Renal cortex interstitium (tissue), 11 donors: ENCODE data around the gene SOD3. TPM values are rescaled to one million over a fixed set of nuclear protein-coding genes. Genes with fewer than 3 reads are reported as not detected.

Experiments used
- DNase-seq, 11 donors: peaks; one replicate each; pipeline ENCODE4 v3.0.0-alpha.2; 2013; ENCODE audit warnings: low read depth in 9 of 11, low spot score in 4 of 11; ENCODE audit errors: extremely low read depth in 1 of 11
- polyA plus RNA-seq, 3 donors: library from polyadenylated mRNA; unstranded; fragments of 120-200 nt; gene quantifications; one replicate each; pipeline ENCODE4 v1.2.1, GENCODE V29; 2013; ENCODE audit not compliant: insufficient read length in 3 of 3

The SOD3 gene
- polyA plus RNA-seq, 3 donors: 9.7 to 16.6 (median 12.1) TPM

DNA sequence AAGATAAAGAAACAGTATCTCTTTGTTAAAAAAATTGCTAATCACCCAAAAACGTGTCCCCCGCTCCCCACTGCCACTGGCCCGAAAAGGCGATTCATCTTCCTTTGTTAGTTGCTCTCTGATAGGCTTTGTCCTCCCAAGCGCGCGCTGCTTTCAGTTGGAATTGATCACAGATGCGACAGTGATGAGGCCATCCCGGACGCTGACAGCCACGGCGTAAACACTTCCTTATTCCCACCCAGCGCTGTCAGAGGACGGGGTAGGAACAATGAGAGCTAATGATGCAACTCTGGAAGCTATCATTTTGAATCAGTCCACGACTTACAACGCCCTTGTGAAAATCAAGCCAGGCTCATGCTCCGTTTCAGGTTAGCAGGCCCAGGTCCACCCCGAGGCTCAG is 21.4 kb downstream of the SOD3 start:
- no peak for DNase-seq

DNA sequence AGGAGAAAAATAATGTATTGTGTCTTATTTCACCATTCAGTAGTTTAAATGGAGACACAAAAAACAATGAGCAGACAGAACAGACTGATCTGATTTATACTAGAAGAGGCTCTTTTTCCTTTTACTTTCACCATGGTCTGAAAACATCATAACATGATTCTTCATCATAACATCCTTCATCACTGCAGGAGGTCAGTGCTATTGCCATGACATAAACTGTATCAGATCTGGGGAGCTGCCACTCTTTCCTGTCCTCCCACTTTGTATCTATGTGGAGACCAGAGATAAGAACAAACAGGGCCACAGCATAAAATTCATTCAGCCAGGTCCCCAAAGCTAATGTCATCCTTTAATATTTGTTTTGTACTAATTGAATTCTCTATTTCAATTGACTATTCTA is 25.2 kb downstream of the SOD3 start:
- no peak for DNase-seq

DNA sequence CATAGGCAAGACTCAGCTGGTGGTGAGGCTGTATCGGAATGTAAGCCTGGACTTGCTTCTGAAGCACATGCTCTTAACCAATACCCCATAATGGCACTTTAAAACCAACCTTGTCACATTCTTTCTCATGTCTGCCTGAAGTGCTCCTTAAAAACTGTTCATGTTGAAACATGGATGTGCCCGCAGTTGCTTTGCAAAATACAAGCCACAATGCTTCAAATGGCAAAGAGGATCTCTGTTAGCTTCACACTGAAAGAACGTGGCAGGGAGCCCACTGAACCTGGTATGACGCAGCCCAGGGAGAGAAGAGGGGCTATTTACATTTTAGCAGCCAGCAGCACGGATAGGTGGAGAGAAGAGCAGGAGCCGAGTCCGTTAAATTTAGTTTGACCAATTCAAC is 29.3 kb downstream of the SOD3 start:
- no peak for DNase-seq

DNA sequence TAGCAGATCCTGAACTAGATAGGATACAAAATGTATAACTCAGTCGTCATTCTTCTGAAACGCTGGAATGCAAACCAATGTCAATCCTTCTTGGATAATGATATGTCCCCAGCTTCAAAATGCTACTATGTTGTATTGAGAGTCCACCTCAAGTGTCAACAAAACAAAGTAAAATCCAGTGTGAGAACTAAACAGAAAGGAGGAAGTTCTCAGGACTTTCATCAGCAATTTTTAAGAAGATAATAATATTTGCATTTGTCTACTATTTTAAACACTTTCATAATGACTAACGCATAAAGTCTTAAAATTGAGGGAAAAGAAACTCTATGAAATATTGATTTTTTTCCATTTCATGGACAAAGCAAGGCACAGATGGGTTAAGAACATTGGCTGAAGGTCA is 36.3 kb downstream of the SOD3 start:
- no peak for DNase-seq

DNA sequence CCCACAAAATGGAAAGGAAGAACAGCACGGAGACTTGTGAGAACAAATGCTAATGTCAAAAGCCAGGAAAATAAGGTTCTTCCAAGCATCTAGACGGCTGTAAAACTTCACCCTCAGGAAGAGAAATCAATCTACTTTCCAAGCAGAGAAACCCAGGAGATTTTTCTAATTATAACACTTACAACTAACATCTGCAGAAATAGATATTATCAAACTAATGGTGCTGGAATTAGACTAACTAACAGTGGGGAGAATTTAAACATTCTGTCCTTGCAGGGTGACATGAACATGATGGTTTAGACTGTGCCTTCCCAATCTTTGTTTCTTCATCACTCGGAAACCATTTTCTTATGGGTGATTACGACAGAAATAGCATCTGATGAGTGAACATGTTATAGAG is 40.3 kb downstream of the SOD3 start:
- no peak for DNase-seq

DNA sequence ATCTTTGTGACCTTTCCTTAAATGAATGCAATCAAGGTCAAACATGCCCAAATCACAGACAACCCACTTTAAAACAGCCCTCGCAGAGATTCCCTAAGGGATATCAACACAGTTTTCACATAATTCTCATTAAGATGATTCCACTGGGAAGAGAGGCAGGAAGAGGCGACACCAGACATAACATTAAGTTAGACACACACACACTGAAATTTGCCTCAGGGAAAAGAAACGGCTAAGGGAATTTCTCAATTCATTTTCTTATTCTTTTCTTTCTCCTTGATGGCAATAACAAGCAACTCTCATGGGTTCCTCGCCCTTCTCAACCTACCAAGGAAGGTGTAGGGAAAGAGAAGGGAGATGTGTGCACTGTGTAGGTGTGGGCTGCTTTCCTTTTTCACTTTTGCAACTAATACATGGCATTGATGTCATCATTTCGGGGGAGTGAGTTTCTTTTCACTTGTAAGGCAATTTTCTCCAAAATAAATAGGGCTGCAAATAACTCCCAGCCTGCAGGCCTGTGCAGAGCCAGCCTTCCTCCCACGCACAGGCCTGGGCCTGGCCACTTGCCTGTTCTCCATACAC is 41.4 kb downstream of the SOD3 start:
- DNase-seq: no peak

DNA sequence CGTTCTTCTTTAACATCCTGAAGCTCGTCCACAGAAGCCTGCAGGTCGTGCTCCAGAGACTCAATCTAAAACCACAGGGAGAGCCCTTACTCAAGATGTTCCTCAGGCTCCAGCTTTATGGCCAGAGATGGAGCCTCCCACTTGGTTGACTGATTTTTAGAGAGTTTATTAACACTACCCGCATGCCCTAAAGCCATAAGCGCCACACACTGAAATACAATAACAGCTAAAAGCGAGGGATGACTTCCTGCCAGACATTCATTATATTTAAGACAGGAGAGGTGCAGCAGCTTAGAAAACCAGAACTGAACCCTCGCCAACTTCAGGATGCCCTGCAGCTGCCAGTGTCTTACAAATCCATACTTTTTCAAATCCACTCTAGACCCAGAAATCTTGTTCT is 42.0 kb downstream of the SOD3 start:
- peak in 1 of 11 donors; percentile 13 for DNase-seq

DNA sequence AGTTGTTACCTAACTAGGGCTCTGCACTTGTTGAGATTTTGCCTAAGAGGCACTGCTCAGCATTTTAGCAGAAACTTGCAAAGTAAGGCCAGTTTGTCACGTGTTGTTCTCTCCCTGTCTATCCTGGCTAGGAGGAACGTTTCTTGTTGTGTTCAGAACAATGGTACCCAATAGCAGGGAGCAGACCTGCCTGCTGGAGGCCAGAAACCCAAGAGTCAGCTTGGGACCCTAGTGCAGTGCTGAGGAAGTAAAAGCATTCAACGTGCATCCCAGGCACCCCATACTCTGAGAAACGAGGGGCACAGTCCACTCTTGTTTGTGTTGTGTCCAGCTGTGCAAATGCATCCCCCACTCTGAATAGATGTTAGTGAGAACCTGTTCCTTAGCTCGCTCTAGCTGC is 42.4 kb downstream of the SOD3 start:
- DNase-seq: no peak

DNA sequence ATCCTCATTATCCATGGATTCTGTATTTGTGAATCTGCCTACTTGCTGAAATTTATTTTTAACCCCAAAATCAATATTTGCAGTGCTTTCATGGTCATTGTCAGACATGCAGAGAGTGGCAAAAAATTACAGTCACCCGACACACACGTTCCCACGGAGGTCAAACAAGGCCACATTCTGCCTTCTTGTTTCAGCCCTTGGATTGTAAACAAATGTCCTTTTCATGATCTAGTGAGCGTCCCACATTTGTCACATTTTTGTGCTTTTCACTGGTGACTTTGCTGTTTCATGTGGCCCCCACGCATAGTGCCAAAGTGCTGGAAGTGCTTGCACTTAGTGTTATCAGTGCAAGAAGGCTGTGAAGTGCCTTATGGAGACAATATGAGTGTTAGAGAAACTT is 45.0 kb downstream of the SOD3 start:
- no peak for DNase-seq

DNA sequence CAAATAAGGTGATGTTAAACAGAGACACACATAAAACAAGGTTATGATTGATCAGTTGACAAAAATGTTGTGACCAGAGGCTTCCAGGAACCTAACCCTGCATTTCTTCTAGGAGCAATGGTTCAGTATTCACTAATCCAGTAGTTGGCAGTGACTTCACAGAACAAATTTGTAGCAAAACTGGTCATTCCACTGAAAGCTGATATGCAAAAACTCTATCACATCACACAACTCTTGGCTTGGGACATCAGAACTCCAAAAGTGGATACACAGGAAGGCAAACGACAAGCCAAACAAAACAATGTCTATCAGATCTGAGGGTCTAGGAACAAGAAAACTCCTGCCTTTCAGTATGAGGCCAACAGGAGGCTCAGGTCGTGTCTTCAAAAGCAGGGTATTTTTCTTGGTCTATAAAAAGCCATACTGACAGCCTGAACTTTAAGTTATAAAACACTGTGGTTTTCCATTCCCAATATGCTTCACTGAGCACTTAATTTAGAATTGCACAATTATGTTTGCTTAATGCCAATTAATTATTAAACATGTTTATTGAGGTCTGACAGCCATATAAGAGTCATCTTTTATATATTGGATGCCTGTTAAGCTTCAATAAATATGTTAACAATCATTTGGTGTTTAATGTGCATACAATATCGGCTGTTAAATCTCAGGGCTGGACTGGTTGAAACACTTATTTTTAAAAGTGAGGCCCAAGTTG is 45.6 kb downstream of the SOD3 start:
- no peak for DNase-seq

DNA sequence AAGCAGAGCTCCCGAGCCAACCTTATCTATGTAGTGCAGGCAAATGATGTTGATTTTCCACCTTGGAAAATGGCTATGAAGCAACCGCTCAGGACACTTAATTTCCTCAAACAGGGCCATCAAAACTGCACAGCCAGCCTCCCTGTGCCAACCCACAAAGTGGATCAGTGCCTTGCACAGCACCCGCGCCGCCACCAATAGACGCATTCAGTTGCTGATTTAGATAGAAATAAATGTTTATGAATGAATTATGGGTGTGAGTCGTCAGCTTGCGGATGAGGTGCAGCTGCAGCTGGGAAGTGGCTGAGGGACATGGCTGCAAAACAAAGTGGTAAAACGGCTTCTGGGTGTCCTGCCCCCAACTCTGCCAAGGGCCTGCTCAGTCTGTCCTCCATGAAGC is 47.0 kb downstream of the SOD3 start:
- no peak for DNase-seq

DNA sequence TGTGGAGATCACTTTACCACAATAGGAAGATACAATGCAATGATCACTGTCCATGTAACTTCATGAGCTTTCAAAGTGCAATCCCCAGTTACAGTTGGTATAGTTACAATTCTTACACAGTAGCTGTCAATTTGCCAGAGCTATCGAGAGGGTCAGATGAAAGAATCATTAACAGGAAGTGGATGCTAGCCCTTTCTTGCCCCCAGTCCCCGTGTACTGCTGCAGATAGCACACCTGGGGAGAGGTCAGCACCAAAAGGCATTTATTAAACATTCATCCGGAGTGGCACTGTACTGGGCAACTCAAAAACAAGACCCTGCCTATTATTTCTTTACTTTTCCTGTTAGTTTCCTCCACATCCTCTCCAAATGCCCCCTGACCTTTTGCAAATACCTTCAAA is 47.7 kb downstream of the SOD3 start:
- DNase-seq: no peak

DNA sequence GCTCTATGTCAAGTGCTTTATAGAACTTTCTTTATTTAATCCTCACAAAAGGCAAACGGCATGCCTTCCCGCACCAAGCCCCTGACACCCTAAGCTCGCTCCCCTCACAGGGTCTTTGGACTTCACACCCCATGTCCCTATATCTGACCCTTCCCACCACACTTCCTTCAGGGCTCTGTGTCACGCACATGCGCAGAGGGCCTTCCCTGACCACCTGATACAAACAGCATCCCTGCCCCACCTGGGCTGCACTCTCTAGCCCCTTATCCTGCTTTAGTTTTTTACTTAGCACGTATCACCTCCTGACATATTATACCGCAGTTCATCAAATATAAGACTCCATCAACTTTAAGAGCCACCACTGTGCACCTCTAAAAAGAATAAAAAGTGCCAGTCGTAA is 49.8 kb downstream of the SOD3 start:
- no peak for DNase-seq

DNA sequence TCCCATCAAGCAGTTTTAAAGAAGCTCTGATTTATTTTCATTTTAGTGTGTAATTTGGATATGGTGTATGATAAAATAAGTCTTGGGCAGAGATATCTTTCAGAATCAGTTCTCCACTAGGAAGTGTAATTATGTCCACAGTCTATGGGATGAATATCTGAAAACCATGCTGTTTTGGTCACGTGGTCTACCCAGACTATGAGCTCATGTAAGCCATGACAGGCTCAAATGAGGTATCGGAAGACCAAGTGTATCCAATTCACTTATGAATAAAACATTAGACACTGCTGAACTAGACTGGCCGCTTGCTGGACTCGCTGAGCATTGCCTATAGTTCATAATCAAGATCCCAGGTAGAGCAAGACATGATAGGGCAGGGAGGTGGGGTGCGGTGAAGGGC is 50.5 kb downstream of the SOD3 start:
- no peak for DNase-seq

DNA sequence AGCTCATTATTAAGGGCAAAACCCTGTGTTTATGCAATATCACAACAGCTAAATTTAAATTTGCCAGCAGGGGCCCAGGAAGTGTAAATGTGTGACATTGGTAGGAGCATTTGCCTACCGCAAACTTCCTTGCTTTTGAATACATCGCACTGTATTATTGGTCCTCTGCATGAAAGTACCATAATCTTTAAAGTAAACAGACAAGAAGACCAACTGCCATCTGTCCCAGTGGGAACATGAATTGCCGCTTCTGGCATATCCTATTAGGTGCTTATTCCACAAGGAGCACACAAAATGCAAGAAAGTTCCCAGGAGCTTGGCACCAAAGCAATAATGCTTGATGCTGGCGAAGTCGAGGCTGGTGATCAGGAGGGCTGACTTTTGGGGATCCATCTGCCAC is 51.3 kb downstream of the SOD3 start:
- no peak for DNase-seq

DNA sequence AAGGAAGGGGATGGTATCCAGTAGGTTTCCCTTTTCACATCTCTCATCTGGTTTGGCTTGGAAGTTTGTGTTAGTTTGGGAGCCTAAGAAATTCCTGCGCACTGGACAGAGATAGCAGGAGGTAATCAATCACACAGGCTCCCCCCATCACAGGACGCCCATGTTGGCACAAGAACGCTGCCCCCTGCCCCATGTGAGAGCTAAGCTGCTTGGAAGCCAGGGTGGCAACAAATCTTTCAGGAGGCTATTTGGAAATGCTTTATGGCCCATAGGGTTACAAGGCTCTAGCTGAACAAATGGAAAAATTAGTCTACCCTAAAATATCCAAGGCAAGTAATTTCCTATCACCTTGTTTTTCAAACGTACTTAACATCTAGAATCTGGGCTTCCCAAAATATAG is 54.0 kb downstream of the SOD3 start:
- peak in 1 of 11 donors; percentile 17 for DNase-seq

DNA sequence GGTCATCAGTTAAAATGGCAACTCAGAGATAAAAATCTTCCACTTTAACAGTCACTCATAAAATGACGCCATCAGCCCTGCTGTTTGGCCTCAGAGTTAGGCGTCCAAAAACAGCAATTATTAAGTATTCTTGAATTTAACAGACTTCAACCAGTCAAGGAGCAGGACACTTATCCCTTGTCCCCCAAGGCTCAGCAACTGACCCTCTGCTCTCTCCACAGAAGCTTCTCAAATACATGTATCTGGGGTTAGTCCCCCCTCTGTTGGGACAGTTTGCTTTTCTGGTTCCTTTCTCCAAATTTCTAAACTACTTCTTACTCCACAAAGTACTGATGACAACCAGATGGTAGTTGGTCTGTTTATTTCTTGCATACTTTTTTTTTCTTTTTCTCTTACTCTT is 54.4 kb downstream of the SOD3 start:
- peak in 2 of 11 donors; percentile 29 to 58 for DNase-seq
